ENCODE data around the gene VMO1.

Gene VMO1

DNA sequence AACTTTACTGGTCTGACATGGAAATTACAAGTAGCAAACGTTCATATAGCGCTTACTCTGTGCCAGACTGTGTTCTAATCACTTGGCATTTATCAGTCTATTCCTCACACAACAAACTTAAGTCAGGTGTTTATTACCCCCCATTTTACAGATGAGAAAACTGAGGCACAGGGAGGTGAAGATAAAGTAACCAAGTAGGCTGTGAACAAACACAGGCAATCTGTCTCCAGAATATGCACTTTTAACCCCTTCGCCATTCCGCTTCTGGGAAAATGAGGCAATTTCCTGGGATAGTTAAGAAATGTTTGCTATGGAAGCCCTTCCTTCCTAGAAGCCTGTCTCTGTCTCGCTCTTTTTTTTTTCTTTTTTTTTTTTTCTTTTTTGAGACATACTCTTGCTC is 34.2 kb downstream of the VMO1 start:
- no peak for DNase-seq

DNA sequence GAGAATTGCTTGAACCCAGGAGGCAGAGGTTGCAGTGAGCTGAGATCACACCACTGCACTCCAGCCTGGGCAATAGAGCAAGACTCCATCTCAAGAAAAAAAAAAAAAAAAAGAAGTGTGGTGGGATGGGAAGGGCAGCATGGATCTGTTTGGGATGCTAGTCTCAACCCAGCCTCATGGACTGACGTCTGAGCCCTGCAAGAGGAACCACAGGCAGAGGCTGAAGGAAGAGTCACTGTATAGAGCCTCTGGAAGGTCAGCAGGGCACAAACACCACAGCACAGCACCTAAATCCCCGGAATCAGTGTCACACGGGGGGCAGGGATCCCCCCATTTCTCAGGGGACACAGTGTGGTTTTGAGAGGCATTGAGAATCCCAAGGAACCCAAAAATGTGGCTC is 35.6 kb downstream of the VMO1 start:
- DNase-seq: no peak

DNA sequence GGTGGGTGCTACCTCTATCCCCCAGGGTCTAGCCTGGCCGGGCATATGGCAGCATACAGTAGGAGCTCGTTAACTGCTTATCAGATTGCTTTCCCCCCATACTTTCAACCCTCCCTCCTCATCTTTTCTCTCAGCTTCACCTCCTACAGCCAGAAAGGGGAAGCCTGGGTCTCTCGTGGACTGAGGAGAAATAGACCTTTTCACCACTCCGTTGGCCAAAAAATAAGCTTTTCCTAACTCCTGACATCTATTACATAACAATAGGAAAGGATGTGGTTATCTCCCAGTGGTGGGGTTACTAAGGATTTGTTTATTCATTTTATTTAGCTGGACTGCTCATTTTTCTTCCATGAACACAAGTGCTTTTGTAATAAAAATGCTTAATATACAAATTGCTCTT is 37.5 kb downstream of the VMO1 start:
- DNase-seq: no peak

DNA sequence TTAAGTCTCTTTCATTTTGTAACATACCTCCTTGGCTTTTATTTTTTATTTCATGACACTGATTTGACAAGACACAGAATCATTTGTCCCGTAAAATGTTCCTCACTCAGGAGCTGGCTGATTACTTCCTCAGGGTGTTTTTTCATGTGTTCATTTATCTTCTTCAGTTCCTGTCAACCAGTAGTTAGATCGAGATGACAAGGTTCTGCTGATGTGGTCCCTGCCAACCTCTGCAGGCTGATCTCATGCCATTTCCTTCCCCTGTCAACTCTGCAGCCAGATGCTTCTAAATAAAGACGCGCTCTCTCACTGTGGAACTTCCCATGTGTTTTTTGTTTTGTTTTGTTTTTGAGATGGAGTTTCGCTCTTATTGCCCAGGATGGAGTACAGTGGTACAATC is 38.3 kb downstream of the VMO1 start:
- no peak for DNase-seq

DNA sequence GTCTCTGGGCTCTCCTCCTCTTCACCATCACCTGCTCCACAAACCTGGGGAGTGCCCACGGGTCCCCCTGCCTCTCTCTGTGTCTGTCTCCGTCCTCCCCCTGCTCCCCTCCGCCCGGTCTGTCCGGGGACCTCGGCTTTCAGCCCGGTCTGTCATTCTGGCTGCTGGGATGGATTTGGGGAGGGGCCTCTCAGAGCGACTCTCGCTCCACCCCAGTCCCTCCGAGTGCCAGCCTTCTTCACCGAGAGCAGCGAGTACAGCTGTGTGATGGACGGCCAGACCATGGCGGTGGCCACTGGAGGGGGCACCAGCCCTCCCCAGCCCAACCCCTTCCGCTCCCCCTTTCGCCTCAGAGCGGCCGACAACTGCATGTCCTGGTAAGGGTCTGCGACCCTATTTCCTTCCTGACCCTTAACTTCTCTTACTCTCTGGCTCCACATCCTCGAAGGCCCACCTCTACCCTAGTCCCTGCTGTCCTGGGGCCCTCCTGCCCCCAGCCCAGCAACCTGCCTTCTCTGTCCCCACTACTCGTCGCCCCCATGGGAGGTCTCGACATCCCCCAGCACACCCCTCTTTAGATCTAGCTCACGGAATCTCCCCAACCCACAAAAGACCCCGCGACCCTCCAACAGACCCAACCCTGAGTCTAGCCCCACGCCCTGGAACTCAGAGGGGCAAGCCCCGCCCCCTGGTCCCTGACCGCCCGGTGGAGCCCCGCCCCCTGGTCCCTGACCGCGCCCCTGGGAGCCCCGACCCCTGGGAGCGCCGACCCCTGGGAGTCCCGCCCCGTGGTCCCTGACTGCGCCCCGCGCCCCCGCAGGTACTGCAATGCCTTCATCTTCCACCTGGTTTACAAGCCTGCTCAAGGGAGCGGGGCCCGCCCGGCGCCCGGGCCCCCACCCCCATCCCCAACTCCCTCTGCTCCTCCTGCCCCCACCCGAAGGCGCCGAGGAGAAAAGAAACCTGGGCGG is 40.9 kb downstream of the VMO1 start:
- DNase-seq: no peak

DNA sequence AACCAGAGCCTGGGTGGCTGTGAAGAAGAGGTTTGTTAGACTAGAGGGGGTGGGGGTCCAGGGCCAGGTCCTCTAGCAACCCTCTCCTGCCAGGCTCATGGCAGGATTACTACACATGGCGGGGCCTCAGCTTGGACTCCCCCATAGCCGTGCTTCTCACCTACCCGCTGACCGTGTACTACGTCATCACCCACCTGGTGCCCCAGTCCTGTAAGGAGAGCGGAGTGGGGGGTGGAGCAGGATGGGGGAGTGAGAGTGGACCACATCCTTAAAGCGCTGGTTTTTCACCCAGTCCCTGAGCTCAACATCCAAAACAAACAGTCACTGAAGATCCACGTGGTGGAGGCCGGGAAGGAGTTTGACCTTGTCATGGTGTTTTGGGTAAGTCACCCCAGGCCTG is 42.3 kb downstream of the VMO1 start:
- no peak for DNase-seq

DNA sequence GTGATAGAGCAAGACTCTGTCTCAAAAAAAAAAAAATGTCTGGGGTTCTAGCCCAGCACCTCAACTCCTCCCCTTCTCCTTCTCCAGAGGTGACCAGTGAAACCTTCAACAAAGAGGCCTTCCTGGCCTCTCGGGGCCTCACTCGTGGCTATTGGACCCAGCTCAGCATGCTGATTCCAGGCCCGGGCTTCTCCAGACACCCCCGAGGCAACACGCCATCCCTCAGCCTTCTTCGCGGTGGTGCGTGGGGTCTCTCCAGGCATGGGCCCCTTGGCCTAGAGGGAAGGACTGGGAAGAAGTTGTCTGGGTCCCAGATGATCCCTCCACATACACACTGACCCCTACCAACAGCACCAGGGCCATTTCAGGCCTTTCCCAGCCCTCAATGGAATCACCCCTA is 42.9 kb downstream of the VMO1 start:
- DNase-seq: no peak

DNA sequence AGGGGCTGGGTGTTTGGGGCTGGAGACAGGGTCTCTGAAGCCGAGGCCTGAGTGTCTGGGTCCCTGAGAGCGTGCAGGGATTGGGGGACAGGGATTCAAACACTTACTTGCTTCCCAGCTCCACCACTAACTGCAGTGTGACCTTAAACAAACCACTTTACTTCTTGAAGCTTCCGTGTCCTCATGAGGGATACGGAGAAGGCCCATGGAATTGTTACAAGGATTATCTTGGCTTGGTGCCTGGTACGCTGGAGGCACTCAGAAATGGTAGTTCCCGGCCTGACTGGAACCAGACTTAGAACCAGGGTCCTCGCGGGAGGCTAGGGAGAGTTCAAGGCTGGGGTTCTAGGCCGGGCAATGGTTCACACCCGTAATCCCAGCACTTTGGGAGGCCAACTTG is 43.5 kb downstream of the VMO1 start:
- no peak for DNase-seq

DNA sequence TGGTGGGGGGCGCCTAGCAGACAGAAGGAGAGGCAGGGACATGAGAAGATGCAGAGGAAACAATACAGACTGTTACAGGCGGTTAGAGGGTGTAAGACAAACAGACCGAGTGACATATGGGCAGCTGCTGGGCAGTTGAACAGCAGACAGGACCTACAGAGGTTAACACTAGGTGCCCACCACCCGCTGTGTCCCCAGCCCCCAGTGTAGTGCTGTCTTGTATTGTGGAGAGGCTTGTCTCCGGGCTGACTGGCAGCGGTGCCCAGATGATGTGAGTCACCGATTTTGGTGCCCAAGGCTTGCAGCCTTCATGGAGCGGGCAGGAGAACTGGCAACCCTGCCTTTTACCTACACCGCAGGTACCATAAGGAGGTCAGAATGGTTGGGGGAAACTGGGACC is 44.0 kb downstream of the VMO1 start:
- DNase-seq: no peak

DNA sequence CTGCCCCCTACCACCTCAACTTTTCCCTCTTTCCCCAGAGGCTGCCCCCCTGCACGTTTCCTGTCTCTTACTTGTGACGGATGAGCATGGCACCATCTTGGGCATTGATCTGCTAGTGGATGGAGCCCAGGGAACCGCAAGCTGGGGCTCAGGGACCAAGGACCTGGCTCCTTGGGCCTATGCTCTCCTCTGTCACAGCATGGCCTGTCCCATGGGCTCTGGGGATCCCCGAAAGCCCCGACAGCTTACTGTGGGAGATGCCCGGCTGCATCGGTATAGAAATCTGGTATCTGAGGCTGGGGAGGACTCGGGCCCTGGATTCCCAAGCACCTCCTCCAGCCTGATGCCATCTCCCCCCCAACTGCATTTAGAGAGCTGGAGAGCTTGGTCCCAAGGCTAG is 44.6 kb downstream of the VMO1 start:
- no peak for DNase-seq

DNA sequence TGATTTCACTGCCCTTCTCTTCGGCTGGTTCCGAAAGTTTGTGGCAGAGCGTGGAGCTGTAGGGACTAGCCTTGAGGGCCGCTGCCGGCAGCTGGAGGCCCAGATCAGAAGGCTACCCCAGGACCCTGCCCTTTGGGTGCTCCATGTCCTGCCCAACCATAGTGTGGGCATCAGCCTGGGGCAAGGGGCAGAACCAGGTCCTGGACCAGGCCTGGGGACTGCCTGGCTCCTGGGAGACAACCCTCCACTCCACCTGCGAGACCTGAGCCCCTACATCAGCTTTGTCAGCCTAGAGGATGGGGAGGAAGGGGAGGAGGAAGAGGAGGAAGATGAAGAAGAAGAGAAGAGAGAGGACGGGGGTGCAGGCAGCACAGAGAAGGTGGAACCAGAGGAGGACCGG is 45.6 kb downstream of the VMO1 start:
- no peak for DNase-seq

DNA sequence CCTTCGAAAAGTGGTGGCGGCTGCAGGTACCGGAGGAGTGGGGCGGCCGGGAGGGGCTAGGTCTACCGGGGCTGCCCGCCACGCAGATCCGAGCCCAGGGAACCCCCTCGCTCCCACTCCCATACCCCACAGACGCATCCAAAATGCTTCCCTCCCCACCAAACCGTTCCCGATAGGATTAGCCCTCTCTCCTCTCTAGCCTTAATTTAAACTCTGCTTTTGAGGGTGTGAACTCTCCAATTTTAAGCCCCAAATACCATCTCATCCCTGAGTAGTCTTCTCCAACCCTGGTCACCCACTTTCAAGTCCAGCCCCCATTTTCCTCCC is 46.2 kb downstream of the VMO1 start:
- no peak for DNase-seq

DNA sequence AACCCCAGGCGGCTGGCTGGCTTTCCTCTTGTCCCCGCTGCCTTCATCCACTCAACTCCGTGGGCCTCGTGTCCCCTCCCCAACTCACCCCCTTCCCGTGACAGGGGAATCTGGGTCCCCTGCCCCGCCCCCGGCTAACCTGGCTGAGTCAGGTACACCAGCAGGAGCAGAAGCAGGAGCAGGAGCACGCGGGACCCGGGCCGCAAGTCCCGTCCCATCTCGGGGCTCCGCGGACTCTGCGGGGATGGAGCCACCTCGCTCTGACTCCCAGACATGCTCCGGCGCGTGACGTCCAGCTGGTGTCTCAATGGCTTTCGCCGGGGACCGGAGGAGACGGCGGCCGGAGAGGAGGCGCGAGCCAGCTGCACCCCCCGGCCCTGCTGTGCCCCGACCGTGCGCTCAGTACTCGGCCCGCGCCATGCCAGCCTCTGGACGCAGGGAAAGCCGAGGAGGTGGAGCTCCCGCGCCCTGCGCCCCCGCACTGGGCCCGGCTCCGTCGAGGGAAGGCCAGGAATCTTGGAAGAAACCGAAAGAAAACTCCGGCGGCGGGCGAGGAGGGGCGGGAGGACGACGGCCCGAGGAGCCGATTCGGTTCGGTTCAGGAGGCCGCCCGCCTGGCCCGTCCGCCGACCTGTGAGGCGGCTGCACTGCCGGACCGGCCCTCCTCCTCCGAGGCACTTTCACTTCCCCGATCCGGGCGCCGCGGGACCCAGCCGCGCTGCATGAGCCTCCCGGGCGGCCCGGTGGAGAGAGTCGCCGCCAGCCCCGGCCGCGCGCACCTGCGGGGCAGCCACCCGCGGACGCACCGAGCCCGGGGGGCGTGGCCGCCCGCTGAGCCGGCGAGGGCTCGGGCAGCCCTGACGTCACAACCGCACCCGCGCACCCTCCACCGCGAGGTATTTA is 46.8 kb downstream of the VMO1 start, which contains the start of the genes CXCL16 and ZMYND15:
CXCL16 (minus strand) TSS at position 807 of the 903 bp plus-strand sequence; CDS start at position 218, 589 bp downstream.
ZMYND15 (plus strand) TSS at position 712 of the 903 bp plus-strand sequence. CDS start 716 bp downstream, outside the sequence.
- peak; percentile 58 for DNase-seq

DNA sequence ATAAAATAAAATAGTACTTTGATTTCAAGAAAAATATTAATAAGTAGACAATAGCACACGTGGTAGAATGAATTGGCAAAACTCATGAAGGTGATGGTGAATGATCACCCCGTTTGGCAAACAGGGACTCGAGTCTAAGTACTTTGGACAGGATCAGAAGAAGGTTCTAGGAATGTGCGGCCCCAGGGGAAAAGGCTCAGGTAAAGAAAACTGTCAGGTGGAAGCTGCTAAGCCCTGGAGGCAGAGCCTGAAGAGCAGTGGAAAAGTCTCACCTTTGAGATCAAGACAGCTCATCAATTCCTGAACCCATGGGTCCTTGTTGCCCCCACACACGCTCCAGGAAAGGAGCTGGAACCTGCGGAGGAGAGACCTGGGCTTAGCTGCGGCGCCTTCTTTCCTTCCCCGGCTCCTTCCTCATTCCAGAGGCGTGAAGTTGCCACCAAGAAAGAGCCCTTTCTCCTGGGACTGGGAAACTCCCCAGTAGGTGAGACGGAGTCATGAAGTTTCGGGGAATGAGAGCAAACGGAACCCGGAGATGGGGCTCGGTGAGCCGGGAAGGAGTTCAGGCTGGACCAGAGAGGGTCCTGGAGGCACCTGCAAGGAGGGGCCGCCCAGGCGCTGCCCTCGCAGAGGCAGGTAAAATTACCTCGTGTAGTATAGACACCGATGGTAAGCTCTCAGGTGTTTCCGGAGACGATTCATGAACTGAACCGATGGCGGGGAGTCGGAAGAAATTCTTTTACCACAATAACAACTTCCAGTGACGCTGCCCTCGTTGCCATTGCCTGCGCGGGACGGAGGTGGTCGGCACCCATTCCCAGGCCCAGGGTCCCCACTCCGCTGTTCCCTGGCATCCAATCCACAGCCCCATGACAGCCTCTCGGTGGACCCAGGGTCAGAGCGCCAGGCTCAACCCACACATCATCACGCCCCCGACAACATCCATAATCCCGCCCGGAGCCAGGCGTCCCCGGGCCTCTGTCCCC is 47.7 kb downstream of the VMO1 start:
- no peak for DNase-seq

DNA sequence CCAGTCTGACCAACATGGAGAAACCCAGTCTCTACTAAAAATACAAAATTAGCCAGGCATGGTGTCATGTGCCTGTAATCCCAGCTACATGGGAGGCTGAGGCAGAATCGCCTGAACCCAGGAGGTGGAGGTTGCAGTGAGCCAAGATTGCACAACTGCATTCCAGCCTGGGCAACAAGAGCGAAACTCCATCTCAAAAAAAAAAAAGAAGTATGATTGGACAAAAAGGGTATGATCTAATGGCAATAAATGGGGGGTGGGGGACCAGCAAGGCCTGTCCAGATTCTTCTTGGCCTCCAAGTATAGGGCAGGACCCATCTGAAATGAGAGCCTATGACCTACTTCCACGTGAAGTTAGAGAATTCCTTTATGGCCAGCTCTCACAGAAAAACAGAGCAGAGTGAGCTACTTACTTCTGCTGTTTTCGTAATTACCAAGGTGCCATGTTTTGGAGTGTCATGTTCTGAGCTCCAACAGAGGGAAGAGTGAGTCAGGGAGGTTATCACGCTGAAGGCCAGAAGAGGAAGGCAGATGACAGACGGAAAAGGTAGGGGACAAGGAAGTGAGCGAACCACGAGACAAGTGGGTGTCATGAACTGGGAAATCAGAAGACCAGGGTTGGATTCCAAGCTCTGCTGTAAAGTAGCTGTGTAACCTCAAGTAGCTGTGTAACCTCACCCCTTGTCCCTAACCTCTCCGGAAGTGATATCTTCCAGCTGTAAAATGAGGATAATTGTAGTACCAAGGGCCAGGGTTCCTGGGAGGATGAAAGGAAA is 50.1 kb downstream of the VMO1 start:
- DNase-seq: no peak

Measured in activated CD4-positive, alpha-beta T cell treated with anti-CD3 and anti-CD28 coated beads for 48 hours (primary cell).